Loucy (cell line): ENCODE data around the gene TSHZ2.
A peak's percentile ranks its signal among the peaks of the same experiment; 100 is the strongest.

ENCODE experiments used
- H2AFZ ChIP-seq: fragments of 200-600 bp; sonication (generic); 2 replicates; pipeline ENCODE4 v1.6.0; 2016; ENCODE audit warnings: antibody characterized with exemption, mild to moderate bottlenecking, low read length, moderate library complexity
- H3F3A ChIP-seq: fragments of 200-600 bp; 2 replicates; pipeline ENCODE4 v1.6.0; 2016; ENCODE audit warnings: antibody characterized with exemption, low read depth, mild to moderate bottlenecking
- H3K27me3 ChIP-seq: fragments of 200-600 bp; sonication (generic); 2 replicates; pipeline ENCODE4 v1.6.1; 2014; ENCODE audit warnings: low read length, mild to moderate bottlenecking; ENCODE audit not compliant: insufficient read depth, poor library complexity, severe bottlenecking
- H3K36me3 ChIP-seq: fragments of 200-600 bp; sonication (generic); 2 replicates; pipeline ENCODE4 v1.6.1; 2016; ENCODE audit warnings: low read length; ENCODE audit not compliant: insufficient read depth
- H3K4me1 ChIP-seq: fragments of 200-600 bp; sonication (generic); 2 replicates; pipeline ENCODE4 v1.5.1; 2014; ENCODE audit warnings: low read length, mild to moderate bottlenecking; ENCODE audit not compliant: insufficient read depth, poor library complexity, severe bottlenecking
- H3K4me2 ChIP-seq: fragments of 200-600 bp; sonication (generic); 2 replicates; pipeline ENCODE4 v1.6.0; 2014; ENCODE audit warnings: antibody characterized with exemption, low read length, low read depth, mild to moderate bottlenecking; ENCODE audit not compliant: poor library complexity, severe bottlenecking
- H3K4me3 ChIP-seq: fragments of 200-600 bp; sonication (generic); 2 replicates; pipeline ENCODE4 v1.5.1; 2014; ENCODE audit warnings: low read length, mild to moderate bottlenecking, mixed read lengths; ENCODE audit not compliant: poor library complexity, severe bottlenecking
- H3K79me2 ChIP-seq: fragments of 200-600 bp; sonication (generic); 2 replicates; pipeline ENCODE4 v1.6.1; 2014; ENCODE audit warnings: low read length; ENCODE audit not compliant: insufficient read depth
- H3K9ac ChIP-seq: fragments of 200-600 bp; sonication (generic); 2 replicates; pipeline ENCODE4 v1.6.0; 2014; ENCODE audit warnings: mild to moderate bottlenecking, low read depth, low read length, moderate library complexity; ENCODE audit not compliant: poor library complexity, severe bottlenecking
- H3K9me2 ChIP-seq: fragments of 200-600 bp; sonication (generic); replicated peaks from 2 replicates; pipeline ENCODE4 v1.6.1; 2016; ENCODE audit warnings: low read depth, low read length, mixed read lengths
- H3K9me3 ChIP-seq: fragments of 200-600 bp; sonication (generic); 2 replicates; pipeline ENCODE4 v1.6.1; 2014; ENCODE audit warnings: mild to moderate bottlenecking, antibody characterized with exemption, low read length, low read depth; ENCODE audit not compliant: insufficient read depth
- H4K20me1 ChIP-seq: fragments of 200-600 bp; sonication (generic); 2 replicates; pipeline ENCODE4 v1.6.0; 2014; ENCODE audit warnings: antibody characterized with exemption, low read length, mild to moderate bottlenecking; ENCODE audit not compliant: insufficient read depth, poor library complexity, severe bottlenecking
- CTCF ChIP-seq: fragments of 200-600 bp; sonication (generic); conservative IDR thresholded peaks from 2 replicates; pipeline ENCODE4 v1.5.1; 2014; ENCODE audit warnings: mild to moderate bottlenecking, antibody characterized with exemption, low read length
- EZH2phosphoT487 ChIP-seq: fragments of 200-600 bp; IDR thresholded peaks from 2 replicates; pipeline ENCODE4 v1.6.1; 2018; ENCODE audit warnings: antibody characterized with exemption, mild to moderate bottlenecking, moderate library complexity, borderline replicate concordance

Gene TSHZ2

GRCh38 chr20:53216856-53217576 is 244.9 kb downstream of the TSHZ2 start:
- no peak overlapping the region for H2AFZ ChIP-seq
- H3K4me1 ChIP-seq, result no peaks in the 10 kb centered on the region
- TF ChIP-seq CTCF (peak; percentile 89), EZH2phosphoT487 (no peak)
- no peaks in the 10 kb centered on the region for H3K9me2 ChIP-seq
- H3K27me3 ChIP-seq, result no peaks in the 10 kb centered on the region
- no peak overlapping the region for H3K4me3 ChIP-seq
- H3K36me3 ChIP-seq, result no peaks in the 10 kb centered on the region
- no peaks in the 10 kb centered on the region for H3K79me2 ChIP-seq
- no peak overlapping the region for H3K4me2 ChIP-seq
- no peaks in the 10 kb centered on the region for H3F3A ChIP-seq
- no peak overlapping the region for H3K9ac ChIP-seq
- no peaks in the 10 kb centered on the region for H3K9me3 ChIP-seq
- H4K20me1 ChIP-seq, result no peaks in the 10 kb centered on the region

- Histone ChIP-seq H3K36me3 (no peaks in the 10 kb centered on the region), H3K9me2 (no peaks in the 10 kb centered on the region), H2AFZ (no peak overlapping the region), H3K4me2 (no peak overlapping the region), H3F3A (no peaks in the 10 kb centered on the region), H3K9ac (no peak overlapping the region), H4K20me1 (no peaks in the 10 kb centered on the region), H3K4me3 (no peak overlapping the region), H3K79me2 (no peaks in the 10 kb centered on the region), H3K4me1 (no peaks in the 10 kb centered on the region), H3K27me3 (no peaks in the 10 kb centered on the region), H3K9me3 (no peaks in the 10 kb centered on the region)
- no peak for TF ChIP-seq EZH2phosphoT487
- no peak for TF ChIP-seq CTCF
Observed at GRCh38 chr20:53220482-53221307, 248.5 kb downstream of the TSHZ2 start.

- no peak for TF ChIP-seq EZH2phosphoT487
- H3K27me3 ChIP-seq, result no peaks in the 10 kb centered on the region
Observed at GRCh38 chr20:53221731-53222130, 249.6 kb downstream of the TSHZ2 start.

More at GRCh38 chr20:53221731-53222130, 249.6 kb downstream of the TSHZ2 start:
- Histone ChIP-seq H3K36me3 (no peaks in the 10 kb centered on the region), H3K9me2 (no peaks in the 10 kb centered on the region), H2AFZ (no peak overlapping the region), H4K20me1 (no peaks in the 10 kb centered on the region), H3K4me3 (no peak overlapping the region), H3F3A (no peaks in the 10 kb centered on the region), H3K4me2 (no peak overlapping the region), H3K9ac (no peak overlapping the region), H3K4me1 (no peaks in the 10 kb centered on the region), H3K79me2 (no peaks in the 10 kb centered on the region), H3K9me3 (no peaks in the 10 kb centered on the region)
